ENCODE data around the gene ARHGEF6.

DNA sequence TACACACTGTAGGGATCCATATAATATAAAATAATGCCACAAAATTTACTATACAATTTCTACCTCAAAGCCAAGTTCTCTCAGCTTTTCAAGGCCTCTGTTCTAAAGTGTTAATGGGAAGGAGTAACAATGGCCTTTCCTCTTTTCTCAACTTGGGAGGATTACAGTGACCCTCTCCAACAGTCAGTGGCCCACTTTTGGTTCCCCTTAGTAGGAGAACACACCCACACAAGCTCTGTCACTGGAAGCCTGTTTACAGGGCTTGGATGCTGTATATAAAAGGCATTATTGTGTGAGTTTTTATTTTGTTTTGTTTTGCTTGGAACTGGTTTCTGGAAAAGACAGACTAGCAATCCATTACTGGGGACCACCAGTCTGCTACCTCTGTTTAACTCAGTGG, 1.8 kb downstream of the ARHGEF6 start:
- TF ChIP-seq, protein P1, sequence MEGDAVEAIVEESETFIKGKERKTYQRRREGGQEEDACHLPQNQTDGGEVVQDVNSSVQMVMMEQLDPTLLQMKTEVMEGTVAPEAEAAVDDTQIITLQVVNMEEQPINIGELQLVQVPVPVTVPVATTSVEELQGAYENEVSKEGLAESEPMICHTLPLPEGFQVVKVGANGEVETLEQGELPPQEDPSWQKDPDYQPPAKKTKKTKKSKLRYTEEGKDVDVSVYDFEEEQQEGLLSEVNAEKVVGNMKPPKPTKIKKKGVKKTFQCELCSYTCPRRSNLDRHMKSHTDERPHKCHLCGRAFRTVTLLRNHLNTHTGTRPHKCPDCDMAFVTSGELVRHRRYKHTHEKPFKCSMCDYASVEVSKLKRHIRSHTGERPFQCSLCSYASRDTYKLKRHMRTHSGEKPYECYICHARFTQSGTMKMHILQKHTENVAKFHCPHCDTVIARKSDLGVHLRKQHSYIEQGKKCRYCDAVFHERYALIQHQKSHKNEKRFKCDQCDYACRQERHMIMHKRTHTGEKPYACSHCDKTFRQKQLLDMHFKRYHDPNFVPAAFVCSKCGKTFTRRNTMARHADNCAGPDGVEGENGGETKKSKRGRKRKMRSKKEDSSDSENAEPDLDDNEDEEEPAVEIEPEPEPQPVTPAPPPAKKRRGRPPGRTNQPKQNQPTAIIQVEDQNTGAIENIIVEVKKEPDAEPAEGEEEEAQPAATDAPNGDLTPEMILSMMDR (IDR thresholded peaks at IDR 0.05), result no peak
- TF ChIP-seq POLR2A (IDR thresholded peaks at IDR 0.05), result no peak
